PFSK-1 (cell line): ENCODE results near the gene TLE4.

ENCODE experiments used
- FOXP2 ChIP-seq: optimal IDR thresholded peaks from 2 replicates; pipeline ENCODE3; 2011; ENCODE audit warnings: borderline replicate concordance, control low read depth, inconsistent platforms; ENCODE audit not compliant: insufficient read depth; ENCODE audit errors: extremely low read length, extremely low read depth
- POLR2AphosphoS5 ChIP-seq: IDR thresholded peaks from 2 replicates; pipeline ENCODE4 v1.6.1; 2012; ENCODE audit warnings: low read depth, mild to moderate bottlenecking, control low read depth, low read length, moderate library complexity
- SIN3A ChIP-seq: IDR thresholded peaks from 2 replicates; pipeline ENCODE4 v1.6.1; 2012; ENCODE audit warnings: mild to moderate bottlenecking, low read length, moderate library complexity, borderline replicate concordance; ENCODE audit not compliant: insufficient read depth
- TAF1 ChIP-seq: IDR thresholded peaks from 2 replicates; pipeline ENCODE4 v1.6.1; 2012; ENCODE audit warnings: low read length, control low read depth, borderline replicate concordance; ENCODE audit not compliant: insufficient read depth
- TF ChIP-seq, protein P1 (sequence below), 2 experiments: IDR thresholded peaks; 2 replicates each; pipeline versions ENCODE4 v1.6.1 to v1.8.0; 2011 to 2012; ENCODE audit warnings: low read depth in 2 of 2, low read length in 2 of 2, control low read depth in 1 of 2, inconsistent platforms in 1 of 2, mild to moderate bottlenecking in 1 of 2, moderate library complexity in 1 of 2; ENCODE audit not compliant: insufficient read depth in 1 of 2

The TLE4 gene

GRCh38 chr9:79642671-79643070, 70.9 kb downstream of the TLE4 start:
- TF ChIP-seq TAF1 (no peak), POLR2AphosphoS5 (no peak), SIN3A (no peak), FOXP2 (no peak)
- TF ChIP-seq, protein P1, sequence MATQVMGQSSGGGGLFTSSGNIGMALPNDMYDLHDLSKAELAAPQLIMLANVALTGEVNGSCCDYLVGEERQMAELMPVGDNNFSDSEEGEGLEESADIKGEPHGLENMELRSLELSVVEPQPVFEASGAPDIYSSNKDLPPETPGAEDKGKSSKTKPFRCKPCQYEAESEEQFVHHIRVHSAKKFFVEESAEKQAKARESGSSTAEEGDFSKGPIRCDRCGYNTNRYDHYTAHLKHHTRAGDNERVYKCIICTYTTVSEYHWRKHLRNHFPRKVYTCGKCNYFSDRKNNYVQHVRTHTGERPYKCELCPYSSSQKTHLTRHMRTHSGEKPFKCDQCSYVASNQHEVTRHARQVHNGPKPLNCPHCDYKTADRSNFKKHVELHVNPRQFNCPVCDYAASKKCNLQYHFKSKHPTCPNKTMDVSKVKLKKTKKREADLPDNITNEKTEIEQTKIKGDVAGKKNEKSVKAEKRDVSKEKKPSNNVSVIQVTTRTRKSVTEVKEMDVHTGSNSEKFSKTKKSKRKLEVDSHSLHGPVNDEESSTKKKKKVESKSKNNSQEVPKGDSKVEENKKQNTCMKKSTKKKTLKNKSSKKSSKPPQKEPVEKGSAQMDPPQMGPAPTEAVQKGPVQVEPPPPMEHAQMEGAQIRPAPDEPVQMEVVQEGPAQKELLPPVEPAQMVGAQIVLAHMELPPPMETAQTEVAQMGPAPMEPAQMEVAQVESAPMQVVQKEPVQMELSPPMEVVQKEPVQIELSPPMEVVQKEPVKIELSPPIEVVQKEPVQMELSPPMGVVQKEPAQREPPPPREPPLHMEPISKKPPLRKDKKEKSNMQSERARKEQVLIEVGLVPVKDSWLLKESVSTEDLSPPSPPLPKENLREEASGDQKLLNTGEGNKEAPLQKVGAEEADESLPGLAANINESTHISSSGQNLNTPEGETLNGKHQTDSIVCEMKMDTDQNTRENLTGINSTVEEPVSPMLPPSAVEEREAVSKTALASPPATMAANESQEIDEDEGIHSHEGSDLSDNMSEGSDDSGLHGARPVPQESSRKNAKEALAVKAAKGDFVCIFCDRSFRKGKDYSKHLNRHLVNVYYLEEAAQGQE (IDR thresholded peaks at IDR 0.05; ENCODE audit: insufficient read depth in 1 of 2, low read depth in 2 of 2, low read length in 2 of 2) = no peak

GRCh38 chr9:79644048-79644447, 72.3 kb downstream of the TLE4 start:
- TF ChIP-seq FOXP2 = no peak
- no peak for TF ChIP-seq SIN3A
- TF ChIP-seq POLR2AphosphoS5 = no peak
- TF ChIP-seq TAF1 = no peak
- TF ChIP-seq, protein P1 (IDR thresholded peaks at IDR 0.05; ENCODE audit: insufficient read depth in 1 of 2, low read depth in 2 of 2, low read length in 2 of 2) = no peak

DNA sequence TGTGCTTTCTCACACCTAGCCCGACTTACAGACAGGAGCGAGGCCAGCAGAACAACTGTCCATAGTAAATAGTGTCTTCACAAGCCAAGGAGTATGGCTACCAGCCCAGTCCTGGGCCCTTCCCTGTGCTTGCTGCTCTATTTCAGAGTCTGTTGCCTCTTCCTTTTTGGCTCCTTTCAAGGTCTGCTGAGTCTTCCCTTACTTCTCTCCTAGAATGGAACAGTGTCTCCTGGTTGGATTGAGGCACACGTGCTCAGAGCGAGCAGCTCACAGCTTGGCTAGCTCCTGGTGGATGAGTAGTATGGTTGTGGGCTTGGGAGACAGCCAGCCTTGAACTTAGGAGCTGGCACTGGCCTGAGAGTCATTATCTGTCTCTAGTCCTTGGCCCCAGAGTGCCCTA, 72.8 kb downstream of the TLE4 start:
- TF ChIP-seq FOXP2 = no peak
- TF ChIP-seq SIN3A = no peak
- TF ChIP-seq, protein P1 (IDR thresholded peaks at IDR 0.05; ENCODE audit: insufficient read depth in 1 of 2, low read depth in 2 of 2, low read length in 2 of 2) = no peak
- TF ChIP-seq POLR2AphosphoS5 = no peak
- TF ChIP-seq TAF1 = no peak

DNA sequence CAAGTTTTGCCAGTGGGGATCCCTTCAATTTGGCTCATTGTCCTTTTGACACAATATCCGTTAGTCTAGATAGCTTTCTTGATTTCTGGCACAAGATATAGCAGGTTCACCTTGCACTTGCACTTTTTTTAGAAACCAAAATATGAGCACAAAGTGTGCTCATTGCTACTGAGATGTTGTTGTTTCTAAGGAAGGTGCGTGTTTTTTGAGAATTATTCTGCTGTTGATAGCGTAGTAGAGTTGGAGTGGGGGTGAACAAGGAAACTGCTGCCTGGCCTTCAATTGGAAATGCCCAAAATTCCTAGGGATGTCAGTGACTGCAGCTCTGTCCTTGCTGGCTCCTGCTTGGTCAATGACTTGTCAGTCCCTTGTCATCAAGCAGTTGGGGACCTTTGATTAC, 73.3 kb downstream of the TLE4 start:
- TF ChIP-seq FOXP2 (no peak), SIN3A (no peak), TAF1 (no peak), POLR2AphosphoS5 (no peak)
- TF ChIP-seq, protein P1 (IDR thresholded peaks at IDR 0.05; ENCODE audit: insufficient read depth in 1 of 2, low read depth in 2 of 2, low read length in 2 of 2) = no peak

GRCh38 chr9:79646096-79646495, 74.3 kb downstream of the TLE4 start:
- TF ChIP-seq POLR2AphosphoS5 (no peak), FOXP2 (no peak)
